HFFc6 (cell line): ENCODE data around the gene PLXDC1. TPM values are rescaled to one million over a fixed set of nuclear protein-coding genes. Genes with fewer than 3 reads are reported as not detected.
"Not testable (repeated sequence)": the region's sequence is repeated elsewhere in the genome, so short reads cannot be mapped to it uniquely, and the experiment has no call there.

Source experiments
- DNase-seq: peaks from one replicate; pipeline ENCODE4 v3.0.0-alpha.2; 2018
- H3K27ac Mint-ChIP-seq: 2 replicates; pipeline ENCODE4 v1.8.0; 2020; ENCODE audit warnings: mild to moderate bottlenecking, mixed read lengths
- H3K27me3 Mint-ChIP-seq: 2 replicates; pipeline ENCODE4 v1.8.0; 2021; ENCODE audit warnings: mild to moderate bottlenecking, moderate library complexity, mixed read lengths; ENCODE audit not compliant: insufficient read depth
- H3K36me3 Mint-ChIP-seq: 2 replicates; pipeline ENCODE4 v1.8.0; 2021; ENCODE audit warnings: low read depth, mixed read lengths
- H3K4me1 Mint-ChIP-seq: 2 replicates; pipeline ENCODE4 v1.8.0; 2020; ENCODE audit warnings: low read depth, mixed read lengths
- H3K4me3 Mint-ChIP-seq: 2 replicates; pipeline ENCODE4 v1.8.0; 2020; ENCODE audit warnings: mild to moderate bottlenecking, moderate library complexity, mixed read lengths
- H3K9me3 Mint-ChIP-seq: 2 replicates; pipeline ENCODE4 v1.8.0; 2020; ENCODE audit warnings: mild to moderate bottlenecking, mixed read lengths
- total RNA-seq, 6 experiments: library from RNA; stranded (reverse); fragmentation: NEBNext Ultra II Directional; extraction: Animal tissue kit (Norgen Biotek cat#: 25700); gene quantifications; 2 replicates in 1 of 6; 3 replicates in 5 of 6; pipeline ENCODE4 v1.2.3, GENCODE V29; 2021
- TF ChIP-seq, protein P1 (sequence below): fragments of 200-600 bp; sonication (generic); IDR thresholded peaks from 2 replicates; pipeline ENCODE4 v1.5.0; 2021; ENCODE audit warnings: antibody characterized with exemption, mild to moderate bottlenecking

The PLXDC1 gene
- total RNA-seq, 6 experiments from 2014 or later, result 0.20 to 2.2 (median 0.69) TPM

DNA sequence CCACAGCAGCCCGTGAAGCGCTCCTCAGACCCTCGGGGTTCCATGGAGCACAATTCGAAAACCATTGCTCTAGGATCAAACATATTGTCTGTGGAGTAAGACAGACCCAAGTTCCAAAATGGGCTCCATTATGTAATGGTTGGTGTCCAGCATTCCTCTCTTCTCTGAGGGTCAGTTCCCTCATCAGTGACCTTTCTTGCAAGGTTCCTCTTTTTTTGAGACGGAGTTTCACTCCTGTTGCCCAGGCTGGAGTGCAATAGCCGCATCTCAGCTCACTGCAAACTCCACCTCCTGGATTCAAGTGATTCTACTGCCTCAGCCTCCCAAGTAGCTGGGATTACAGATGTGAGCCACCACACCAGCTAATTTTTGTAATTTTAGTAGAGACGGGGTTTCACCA lies 28.4 kb downstream of the PLXDC1 start:
- TF ChIP-seq, protein P1, sequence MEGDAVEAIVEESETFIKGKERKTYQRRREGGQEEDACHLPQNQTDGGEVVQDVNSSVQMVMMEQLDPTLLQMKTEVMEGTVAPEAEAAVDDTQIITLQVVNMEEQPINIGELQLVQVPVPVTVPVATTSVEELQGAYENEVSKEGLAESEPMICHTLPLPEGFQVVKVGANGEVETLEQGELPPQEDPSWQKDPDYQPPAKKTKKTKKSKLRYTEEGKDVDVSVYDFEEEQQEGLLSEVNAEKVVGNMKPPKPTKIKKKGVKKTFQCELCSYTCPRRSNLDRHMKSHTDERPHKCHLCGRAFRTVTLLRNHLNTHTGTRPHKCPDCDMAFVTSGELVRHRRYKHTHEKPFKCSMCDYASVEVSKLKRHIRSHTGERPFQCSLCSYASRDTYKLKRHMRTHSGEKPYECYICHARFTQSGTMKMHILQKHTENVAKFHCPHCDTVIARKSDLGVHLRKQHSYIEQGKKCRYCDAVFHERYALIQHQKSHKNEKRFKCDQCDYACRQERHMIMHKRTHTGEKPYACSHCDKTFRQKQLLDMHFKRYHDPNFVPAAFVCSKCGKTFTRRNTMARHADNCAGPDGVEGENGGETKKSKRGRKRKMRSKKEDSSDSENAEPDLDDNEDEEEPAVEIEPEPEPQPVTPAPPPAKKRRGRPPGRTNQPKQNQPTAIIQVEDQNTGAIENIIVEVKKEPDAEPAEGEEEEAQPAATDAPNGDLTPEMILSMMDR, result no peak
- H3K4me1 Mint-ChIP-seq, result no peaks in the 10 kb centered on the region
- DNase-seq, result no peak
- H3K36me3 Mint-ChIP-seq, result no peaks in the 10 kb centered on the region
- H3K27me3 Mint-ChIP-seq, result 0 out of 2 replicates have a peak, but pooled peaks cover 3% of the 10 kb centered on the region
- H3K9me3 Mint-ChIP-seq, result no peaks in the 10 kb centered on the region
- no peak overlapping the region for H3K4me3 Mint-ChIP-seq
- no peak overlapping the region for H3K27ac Mint-ChIP-seq

DNA sequence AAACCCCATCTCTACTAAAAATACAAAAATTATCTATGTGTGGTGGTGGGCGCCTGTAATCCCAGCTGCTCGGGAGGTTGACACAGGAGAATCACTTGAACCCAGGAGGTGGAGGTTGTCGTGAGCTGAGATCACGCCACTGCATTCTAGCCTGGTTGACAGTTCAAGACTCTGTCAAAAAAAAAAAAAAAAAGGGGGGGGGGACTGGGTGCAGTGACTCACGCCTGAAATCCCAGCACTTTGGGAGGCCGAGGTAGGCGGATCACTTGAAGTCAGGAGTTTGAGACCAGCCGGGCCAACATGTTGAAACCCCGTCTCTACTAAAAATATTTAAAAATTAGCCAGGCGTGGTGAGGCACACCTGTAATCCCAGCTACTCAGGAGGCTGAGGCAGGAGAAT lies 29.5 kb downstream of the PLXDC1 start:
- DNase-seq, H3K4me1 Mint-ChIP-seq, H3K27me3 Mint-ChIP-seq, H3K27ac Mint-ChIP-seq, H3K9me3 Mint-ChIP-seq, H3K4me3 Mint-ChIP-seq, H3K36me3 Mint-ChIP-seq: not testable (repeated sequence)

DNA sequence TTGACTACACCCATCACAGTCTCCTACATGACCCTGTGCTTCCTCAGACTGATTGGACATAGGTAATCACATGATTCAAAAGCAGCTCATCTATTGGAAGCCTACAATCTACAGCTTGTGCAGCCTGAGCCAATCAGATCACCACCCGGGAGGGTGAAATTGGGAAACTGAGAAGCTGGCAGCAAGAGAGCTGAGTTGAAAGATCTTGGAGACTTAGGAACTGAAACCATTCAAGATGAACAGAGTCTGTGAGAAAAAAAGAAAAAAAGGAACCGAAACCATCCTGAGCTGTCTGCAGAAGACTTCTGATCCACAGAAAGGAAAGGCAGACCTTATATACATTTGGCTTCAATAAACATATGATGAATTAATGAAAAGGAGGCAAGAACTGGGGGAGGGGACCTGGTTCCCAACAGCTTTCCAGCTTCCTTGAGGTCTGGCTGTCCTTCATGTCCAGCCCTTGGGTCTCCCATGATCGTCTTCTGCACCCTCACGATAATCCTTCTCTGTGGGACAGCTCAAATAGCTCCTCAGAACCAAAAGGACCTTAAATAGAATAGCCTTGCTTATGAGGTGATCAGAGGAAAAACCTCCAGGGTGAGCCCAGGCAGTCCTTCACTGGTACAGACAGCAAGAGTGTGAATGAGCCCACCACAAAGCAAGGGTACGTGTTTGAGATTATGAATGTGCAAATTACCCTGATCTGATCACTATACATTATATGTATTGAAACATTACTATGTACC lies 32.6 kb downstream of the PLXDC1 start:
- DNase-seq, result no peak
- Mint-ChIP-seq H3K4me1 (peaks cover 19% of the 10 kb centered on the region), H3K4me3 (no peak overlapping the region), H3K27ac (no peak overlapping the region), H3K27me3 (0 out of 2 replicates have a peak, but pooled peaks cover 3% of the 10 kb centered on the region), H3K36me3 (peaks cover 6% of the 10 kb centered on the region), H3K9me3 (no peaks in the 10 kb centered on the region)
- TF ChIP-seq, protein P1, result no peak

DNA sequence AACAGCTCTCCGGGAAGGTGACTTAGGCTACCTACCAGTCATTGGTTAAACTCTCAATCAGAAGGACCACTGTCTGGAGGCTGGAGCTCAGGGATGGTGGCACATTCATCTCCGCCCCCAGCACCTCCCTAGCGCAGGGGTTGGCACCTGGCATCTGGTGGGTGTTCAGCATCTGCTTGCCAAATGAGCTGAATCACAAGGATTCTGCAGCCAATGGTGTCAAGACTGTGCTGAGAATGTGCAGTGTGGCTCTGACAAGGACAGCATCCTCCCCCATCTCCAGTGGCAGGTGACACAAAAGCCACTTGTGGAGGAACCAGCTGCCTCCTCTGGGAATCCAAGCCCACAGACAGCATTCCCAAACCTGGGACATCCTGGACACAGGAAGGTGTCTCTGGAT lies 35.2 kb downstream of the PLXDC1 start:
- H3K36me3 Mint-ChIP-seq, result peaks cover 6% of the 10 kb centered on the region
- peaks cover 8% of the 10 kb centered on the region for H3K27me3 Mint-ChIP-seq
- no peak for DNase-seq
- H3K9me3 Mint-ChIP-seq, result no peaks in the 10 kb centered on the region
- H3K4me3 Mint-ChIP-seq, result no peak overlapping the region
- TF ChIP-seq, protein P1, result no peak
- peak overlapping the region; percentile 26; the same call in 1 of the 2 replicates for H3K27ac Mint-ChIP-seq
- peaks cover 19% of the 10 kb centered on the region for H3K4me1 Mint-ChIP-seq

DNA sequence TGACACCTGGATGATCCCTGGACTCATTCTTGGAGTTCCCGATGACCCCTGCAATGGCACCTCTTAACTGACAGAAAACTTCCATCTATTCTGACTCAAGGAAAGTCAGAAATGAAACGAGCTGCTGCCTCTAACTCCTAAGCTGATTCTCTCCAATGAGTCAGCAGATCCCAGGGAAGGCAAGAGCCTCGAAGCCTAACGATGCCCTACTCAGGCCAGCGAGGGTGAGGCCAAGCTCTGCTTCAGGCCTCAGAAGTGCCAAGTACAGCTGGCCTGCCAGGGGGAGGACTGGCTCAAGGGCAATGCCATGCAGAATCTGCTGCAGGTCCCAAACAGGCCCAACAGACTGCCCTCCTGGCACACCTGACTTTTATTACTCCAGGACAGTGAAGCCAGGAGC lies 36.3 kb downstream of the PLXDC1 start:
- H3K4me1 Mint-ChIP-seq, result peaks cover 19% of the 10 kb centered on the region
- peak; percentile 59 for DNase-seq
- H3K4me3 Mint-ChIP-seq, result peak overlapping the region; percentile 74
- peaks cover 10% of the 10 kb centered on the region for H3K27me3 Mint-ChIP-seq
- H3K27ac Mint-ChIP-seq, result peak overlapping the region; percentile 95
- H3K9me3 Mint-ChIP-seq, result no peaks in the 10 kb centered on the region
- peaks cover 6% of the 10 kb centered on the region for H3K36me3 Mint-ChIP-seq
- TF ChIP-seq, protein P1, result no peak

DNA sequence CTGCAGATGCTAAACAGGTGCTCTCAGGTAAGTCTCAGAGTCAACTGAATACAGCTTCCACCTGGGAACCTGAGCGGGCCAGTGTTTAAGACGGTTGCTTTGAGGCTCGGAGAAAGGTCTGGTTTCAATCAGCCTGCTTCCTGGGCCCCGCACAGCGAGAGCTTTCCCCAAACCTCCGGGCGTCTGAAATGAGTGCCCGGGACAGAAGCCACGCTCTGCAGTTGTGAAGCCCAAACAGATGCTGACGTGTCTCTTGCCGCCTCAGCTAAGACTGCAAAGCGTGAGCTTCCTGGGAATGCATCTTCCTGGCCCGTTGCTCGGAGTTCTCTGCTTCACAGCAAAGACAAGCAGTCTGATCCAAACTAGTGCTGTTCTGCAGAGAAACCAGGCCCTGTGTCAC lies 36.7 kb downstream of the PLXDC1 start:
- Mint-ChIP-seq H3K4me3 (peak overlapping the region; percentile 74), H3K9me3 (no peaks in the 10 kb centered on the region), H3K27ac (peak overlapping the region; percentile 95), H3K4me1 (peaks cover 19% of the 10 kb centered on the region), H3K36me3 (peaks cover 6% of the 10 kb centered on the region), H3K27me3 (peaks cover 10% of the 10 kb centered on the region)
- DNase-seq, result peak; percentile 39
- TF ChIP-seq, protein P1, result no peak
